Epidermal melanocyte (primary cell): ENCODE results near the gene PKP4.

Source experiments
- DNase-seq: peaks from one replicate; pipeline ENCODE4 v3.0.0; 2011; ENCODE audit warnings: low spot score; ENCODE audit not compliant: insufficient read length

The PKP4 gene

GRCh38 chr2:158645299-158645698, 188.5 kb downstream of the PKP4 start:
- DNase-seq: no peak

GRCh38 chr2:158647436-158648231, 190.9 kb downstream of the PKP4 start:
- DNase-seq: no peak

GRCh38 chr2:158649846-158650245, 193.1 kb downstream of the PKP4 start:
- no peak for DNase-seq

GRCh38 chr2:158650646-158651357, 194.1 kb downstream of the PKP4 start:
- no peak for DNase-seq

- DNase-seq: no peak
Measured at GRCh38 chr2:158651358-158652057, 194.8 kb downstream of the PKP4 start.

GRCh38 chr2:158655628-158656027, 198.9 kb downstream of the PKP4 start:
- DNase-seq: no peak

- DNase-seq: no peak
Measured at GRCh38 chr2:158656492-158657229, 199.9 kb downstream of the PKP4 start.

- DNase-seq: no peak
Measured at GRCh38 chr2:158658396-158658795, 201.6 kb downstream of the PKP4 start.

GRCh38 chr2:158659483-158659882, 202.7 kb downstream of the PKP4 start:
- DNase-seq: no peak

- no peak for DNase-seq
Measured at GRCh38 chr2:158661231-158661630, 204.5 kb downstream of the PKP4 start.

GRCh38 chr2:158662421-158662820, 205.7 kb downstream of the PKP4 start:
- DNase-seq: no peak

GRCh38 chr2:158663796-158664195, 207.0 kb downstream of the PKP4 start:
- no peak for DNase-seq

GRCh38 chr2:158664987-158665386, 208.2 kb downstream of the PKP4 start:
- no peak for DNase-seq

- DNase-seq: no peak
Measured at GRCh38 chr2:158665536-158666302, 209.0 kb downstream of the PKP4 start.

- no peak for DNase-seq
Measured at GRCh38 chr2:158666969-158667368, 210.2 kb downstream of the PKP4 start.

- DNase-seq: no peak
Measured at GRCh38 chr2:158667586-158667985, 210.8 kb downstream of the PKP4 start.

- DNase-seq: no peak
Measured at GRCh38 chr2:158668001-158668765, 211.4 kb downstream of the PKP4 start.

GRCh38 chr2:158670292-158670691, 213.5 kb downstream of the PKP4 start:
- no peak for DNase-seq

GRCh38 chr2:158671360-158672245, 214.9 kb downstream of the PKP4 start:
- DNase-seq: no peak
